Measurements from ENCODE around the gene STAG1. TPM values are rescaled to one million over a fixed set of nuclear protein-coding genes. Genes with fewer than 3 reads are reported as not detected.
"Not testable (repeated sequence)": the region's sequence is repeated elsewhere in the genome, so short reads cannot be mapped to it uniquely, and the experiment has no call there.

The STAG1 gene
- 10 to 100 TPM; 63.6 to 68.6 TPM for total RNA-seq
- polyA plus RNA-seq, result 10 to 100 TPM; 11.0 to 13.2 TPM
- long read RNA-seq, donor 1, partial matches to known transcripts, result 10 of 39 reads
- long read RNA-seq, donor 1, other reads (novel, unspliced or antisense), result 28 of 39 reads
- long read RNA-seq, donor 2, full-length matches to known transcripts, result 7 of 63 reads
- long read RNA-seq, donor 2, partial matches to known transcripts, result 14 of 63 reads
- long read RNA-seq, donor 2, other reads (novel, unspliced or antisense), result 42 of 63 reads

DNA sequence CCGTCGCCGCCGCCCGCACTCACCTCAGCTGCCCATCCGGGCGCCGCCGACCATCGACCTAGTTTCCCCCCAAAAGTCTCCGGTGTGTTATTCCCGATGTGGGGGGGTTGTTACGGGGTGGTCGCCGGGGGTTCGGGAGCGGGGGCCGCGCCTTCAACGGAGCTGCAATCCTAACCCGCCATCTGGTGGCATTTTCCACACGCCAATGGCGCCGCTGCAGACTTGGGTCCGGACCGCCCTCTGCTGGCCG, at the start of gene STAG1:
TSS of gene STAG1 (minus strand) at position 207 of the 250 bp plus-strand sequence. CDS start 121,480 bp downstream, outside the sequence.
- DNase-seq (no peak), ATAC-seq (ENCODE audit: low FRiP score) (no peak)
- Histone ChIP-seq H3K27ac (ENCODE audit: low read depth in 1 of 2, low read length in 2 of 2) (peak within 1 kb of the TSS; percentile 96 to 99), H3K4me3 (ENCODE audit: low read length in 2 of 2) (peak within 1 kb of the TSS; percentile 84 to 85), H3K27me3 (ENCODE audit: control insufficient read depth in 1 of 2, insufficient read depth in 2 of 2, low read length in 1 of 2) (no peaks in the 10 kb centered on the region), H3K9me3 (ENCODE audit: control insufficient read depth, low read length) (no peaks in the 10 kb centered on the region), H3K36me3 (ENCODE audit: control insufficient read depth in 1 of 2, insufficient read depth in 2 of 2, low read length in 1 of 2) (no peaks in the 10 kb centered on the region), H3K4me1 (ENCODE audit: control insufficient read depth in 1 of 2, insufficient read depth in 2 of 2, low read length in 2 of 2) (peaks cover 4 to 5% of the 10 kb centered on the region in 2 donors)
- WGBS, 2 donors, result 1% methylated on average over 22 to 27 of the region's 27 CpGs
- intact Hi-C loops (cut with DNase I), result loop anchor here (1.0 to 10.0 kb wide), 11 partner anchors 66 to 675 kb away; partner anchors contain the start of genes NCK1 (in 2 of the 2) and MSL2 (in 1 of the 2)

- ATAC-seq (ENCODE audit: low FRiP score); H3K27ac ChIP-seq (ENCODE audit: low read depth in 1 of 2, low read length in 2 of 2); H3K4me1 ChIP-seq (ENCODE audit: control insufficient read depth in 1 of 2, insufficient read depth in 2 of 2, low read length in 2 of 2); intact Hi-C loops (cut with DNase I); H3K27me3 ChIP-seq (ENCODE audit: control insufficient read depth in 1 of 2, insufficient read depth in 2 of 2, low read length in 1 of 2); H3K4me3 ChIP-seq (ENCODE audit: low read length in 2 of 2); H3K9me3 ChIP-seq (ENCODE audit: control insufficient read depth, low read length); H3K36me3 ChIP-seq (ENCODE audit: control insufficient read depth in 1 of 2, insufficient read depth in 2 of 2, low read length in 1 of 2); DNase-seq: not testable (repeated sequence)
- WGBS, 2 donors, result 97 to 98% methylated on average over 10 of the region's 10 CpGs
These were observed 49.0 kb upstream of the STAG1 start for GRCh38 chr3:136801146-136801545.

- DNase-seq (no peak), ATAC-seq (ENCODE audit: low FRiP score) (no peak)
- Histone ChIP-seq H3K9me3 (ENCODE audit: control insufficient read depth, low read length) (no peaks in the 10 kb centered on the region), H3K4me1 (ENCODE audit: control insufficient read depth in 1 of 2, insufficient read depth in 2 of 2, low read length in 2 of 2) (no peaks in the 10 kb centered on the region), H3K36me3 (ENCODE audit: control insufficient read depth in 1 of 2, insufficient read depth in 2 of 2, low read length in 1 of 2) (no peaks in the 10 kb centered on the region), H3K27me3 (ENCODE audit: control insufficient read depth in 1 of 2, insufficient read depth in 2 of 2, low read length in 1 of 2) (no peaks in the 10 kb centered on the region), H3K4me3 (ENCODE audit: low read length in 2 of 2) (no peak overlapping the region), H3K27ac (ENCODE audit: low read depth in 1 of 2, low read length in 2 of 2) (no peak overlapping the region)
- intact Hi-C loops (cut with DNase I), result no loop called here
- 45 to 47% methylated on average over 4 of the region's 4 CpGs for WGBS, 2 donors
These were observed 40.6 kb upstream of the STAG1 start for GRCh38 chr3:136792556-136793330.

GRCh38 chr3:136790786-136791185, 38.6 kb upstream of the STAG1 start:
- Histone ChIP-seq H3K4me1 (ENCODE audit: control insufficient read depth in 1 of 2, insufficient read depth in 2 of 2, low read length in 2 of 2) (no peaks in the 10 kb centered on the region), H3K27me3 (ENCODE audit: control insufficient read depth in 1 of 2, insufficient read depth in 2 of 2, low read length in 1 of 2) (no peaks in the 10 kb centered on the region), H3K9me3 (ENCODE audit: control insufficient read depth, low read length) (no peaks in the 10 kb centered on the region), H3K36me3 (ENCODE audit: control insufficient read depth in 1 of 2, insufficient read depth in 2 of 2, low read length in 1 of 2) (no peaks in the 10 kb centered on the region), H3K27ac (ENCODE audit: low read depth in 1 of 2, low read length in 2 of 2) (no peak overlapping the region), H3K4me3 (ENCODE audit: low read length in 2 of 2) (no peak overlapping the region)
- no peak for DNase-seq
- ATAC-seq (ENCODE audit: low FRiP score), result no peak
- 96 to 100% methylated on average over 3 of the region's 3 CpGs for WGBS, 2 donors
- intact Hi-C loops (cut with DNase I), result no loop called here

- 96 to 99% methylated on average over 1 of the region's 1 CpG for WGBS, 2 donors
- Histone ChIP-seq H3K4me3 (ENCODE audit: low read length in 2 of 2) (no peak overlapping the region), H3K27ac (ENCODE audit: low read depth in 1 of 2, low read length in 2 of 2) (no peak overlapping the region), H3K36me3 (ENCODE audit: control insufficient read depth in 1 of 2, insufficient read depth in 2 of 2, low read length in 1 of 2) (no peaks in the 10 kb centered on the region), H3K9me3 (ENCODE audit: control insufficient read depth, low read length) (no peaks in the 10 kb centered on the region), H3K4me1 (ENCODE audit: control insufficient read depth in 1 of 2, insufficient read depth in 2 of 2, low read length in 2 of 2) (no peaks in the 10 kb centered on the region), H3K27me3 (ENCODE audit: control insufficient read depth in 1 of 2, insufficient read depth in 2 of 2, low read length in 1 of 2) (no peaks in the 10 kb centered on the region)
- ATAC-seq (ENCODE audit: low FRiP score) (no peak), DNase-seq (no peak)
- intact Hi-C loops (cut with DNase I), result no loop called here
These were observed 37.8 kb upstream of the STAG1 start for GRCh38 chr3:136789976-136790375.

- WGBS, 2 donors, result 64 to 65% methylated on average over 1 of the region's 1 CpG
- no peaks in the 10 kb centered on the region for H3K4me1 ChIP-seq (ENCODE audit: control insufficient read depth in 1 of 2, insufficient read depth in 2 of 2, low read length in 2 of 2)
- ATAC-seq (ENCODE audit: low FRiP score) (no peak), DNase-seq (no peak)
- no peak overlapping the region for H3K4me3 ChIP-seq (ENCODE audit: low read length in 2 of 2)
- H3K27me3 ChIP-seq (ENCODE audit: control insufficient read depth in 1 of 2, insufficient read depth in 2 of 2, low read length in 1 of 2), result no peaks in the 10 kb centered on the region
- H3K36me3 ChIP-seq (ENCODE audit: control insufficient read depth in 1 of 2, insufficient read depth in 2 of 2, low read length in 1 of 2), result no peaks in the 10 kb centered on the region
- H3K9me3 ChIP-seq (ENCODE audit: control insufficient read depth, low read length), result no peaks in the 10 kb centered on the region
- peak overlapping the region in 1 of 2 donors; percentile 12 for H3K27ac ChIP-seq (ENCODE audit: low read depth in 1 of 2, low read length in 2 of 2)
- intact Hi-C loops (cut with DNase I), result no loop called here
These were observed 36.0 kb upstream of the STAG1 start for GRCh38 chr3:136788154-136788553.

DNA sequence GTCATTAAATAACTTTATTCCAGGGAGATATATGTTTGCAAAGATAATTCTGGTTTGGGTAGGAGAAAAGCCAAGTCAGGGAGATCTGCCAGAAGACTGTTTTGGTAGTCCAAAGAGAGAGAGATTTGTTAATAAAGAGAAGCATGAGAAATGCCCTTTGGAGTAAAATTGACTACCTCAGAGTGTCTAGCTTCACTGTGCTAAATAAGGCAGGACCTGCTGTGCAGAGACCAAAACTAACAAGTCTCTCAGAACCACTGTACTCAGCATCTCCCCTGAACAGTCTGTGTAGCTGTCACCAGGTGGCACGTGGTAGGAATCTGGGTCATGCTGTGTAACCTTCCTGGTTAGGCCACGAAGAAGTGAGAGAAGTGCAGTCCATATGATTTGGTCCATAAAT, 35.2 kb upstream of the STAG1 start:
- H3K4me3 ChIP-seq (ENCODE audit: low read length in 2 of 2), result peak overlapping the region in 1 of 2 donors; percentile 45
- intact Hi-C loops (cut with DNase I), result no loop called here
- 0 to 1% methylated on average over 2 of the region's 2 CpGs for WGBS, 2 donors
- no peaks in the 10 kb centered on the region for H3K4me1 ChIP-seq (ENCODE audit: control insufficient read depth in 1 of 2, insufficient read depth in 2 of 2, low read length in 2 of 2)
- no peaks in the 10 kb centered on the region for H3K9me3 ChIP-seq (ENCODE audit: control insufficient read depth, low read length)
- peak overlapping the region in 1 of 2 donors; percentile 42 for H3K27ac ChIP-seq (ENCODE audit: low read depth in 1 of 2, low read length in 2 of 2)
- H3K36me3 ChIP-seq (ENCODE audit: control insufficient read depth in 1 of 2, insufficient read depth in 2 of 2, low read length in 1 of 2), result no peaks in the 10 kb centered on the region
- DNase-seq (peak in 1 of 2 donors; percentile 49), ATAC-seq (ENCODE audit: low FRiP score) (peak; percentile 79)
- no peaks in the 10 kb centered on the region for H3K27me3 ChIP-seq (ENCODE audit: control insufficient read depth in 1 of 2, insufficient read depth in 2 of 2, low read length in 1 of 2)

DNA sequence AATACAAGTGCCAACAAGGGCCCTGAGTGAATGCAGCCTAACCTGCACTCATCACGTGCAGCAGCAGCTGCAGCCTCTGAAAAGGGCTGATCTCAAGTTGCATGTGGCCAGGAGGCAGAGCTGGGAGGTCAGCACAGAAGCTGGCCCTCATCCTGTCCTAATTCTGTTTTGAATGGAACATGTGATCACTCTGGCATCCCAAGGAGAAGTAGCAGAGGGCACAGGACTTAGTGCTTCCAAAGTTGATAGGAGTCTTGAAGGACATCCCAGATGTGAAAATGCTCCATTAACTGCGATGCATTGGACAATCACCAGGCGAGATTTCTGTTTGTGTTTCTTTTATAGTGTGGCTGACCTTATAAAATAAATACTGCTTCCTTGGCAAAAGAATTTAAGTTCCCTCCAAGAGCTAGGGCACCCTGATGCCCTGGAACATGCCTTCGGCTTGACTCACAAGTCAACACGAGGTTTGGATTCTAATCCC, 31.6 kb upstream of the STAG1 start:
- WGBS, 2 donors, result 8 to 11% methylated on average over 5 of the region's 5 CpGs
- H3K9me3 ChIP-seq (ENCODE audit: control insufficient read depth, low read length), result no peaks in the 10 kb centered on the region
- DNase-seq, result no peak
- intact Hi-C loops (cut with DNase I), result no loop called here
- no peaks in the 10 kb centered on the region for H3K27me3 ChIP-seq (ENCODE audit: control insufficient read depth in 1 of 2, insufficient read depth in 2 of 2, low read length in 1 of 2)
- no peak for ATAC-seq (ENCODE audit: low FRiP score)
- H3K4me3 ChIP-seq (ENCODE audit: low read length in 2 of 2), result no peak overlapping the region
- H3K36me3 ChIP-seq (ENCODE audit: control insufficient read depth in 1 of 2, insufficient read depth in 2 of 2, low read length in 1 of 2), result no peaks in the 10 kb centered on the region
- no peaks in the 10 kb centered on the region for H3K4me1 ChIP-seq (ENCODE audit: control insufficient read depth in 1 of 2, insufficient read depth in 2 of 2, low read length in 2 of 2)
- peak overlapping the region in 1 of 2 donors; percentile 38 for H3K27ac ChIP-seq (ENCODE audit: low read depth in 1 of 2, low read length in 2 of 2)

GRCh38 chr3:136780741-136781140, 28.6 kb upstream of the STAG1 start:
- intact Hi-C loops (cut with DNase I), result no loop called here
- WGBS, 2 donors, result 96 to 98% methylated on average over 4 of the region's 4 CpGs

More at GRCh38 chr3:136780741-136781140, 28.6 kb upstream of the STAG1 start:
- H3K4me3 ChIP-seq (ENCODE audit: low read length in 2 of 2), result no peak overlapping the region
- H3K9me3 ChIP-seq (ENCODE audit: control insufficient read depth, low read length), result no peaks in the 10 kb centered on the region
- no peaks in the 10 kb centered on the region for H3K27me3 ChIP-seq (ENCODE audit: control insufficient read depth in 1 of 2, insufficient read depth in 2 of 2, low read length in 1 of 2)
- no peak for DNase-seq
- no peak overlapping the region for H3K27ac ChIP-seq (ENCODE audit: low read depth in 1 of 2, low read length in 2 of 2)
- H3K4me1 ChIP-seq (ENCODE audit: control insufficient read depth in 1 of 2, insufficient read depth in 2 of 2, low read length in 2 of 2), result no peaks in the 10 kb centered on the region
- H3K36me3 ChIP-seq (ENCODE audit: control insufficient read depth in 1 of 2, insufficient read depth in 2 of 2, low read length in 1 of 2), result no peaks in the 10 kb centered on the region
- ATAC-seq (ENCODE audit: low FRiP score), result no peak
